Endothelial cell of umbilical vein (primary cell): ENCODE results near the gene RTN3.

Source experiments
- CTCF ChIP-seq, 2 donors: IDR thresholded peaks; 1 replicate in 1 of 2; 2 replicates in 1 of 2; pipeline ENCODE4 v1.5.1; 2011; ENCODE audit warnings: low read length in 2 of 2, mild to moderate bottlenecking in 2 of 2, moderate library complexity in 2 of 2, control low read depth in 1 of 2, inconsistent platforms in 1 of 2, low read depth in 1 of 2; ENCODE audit not compliant: insufficient read depth in 1 of 2; ENCODE audit errors: extremely low read depth in 1 of 2
- EZH2 ChIP-seq: IDR thresholded peaks from 2 replicates; pipeline ENCODE4 v1.6.1; 2012; ENCODE audit warnings: borderline replicate concordance, low read depth, mild to moderate bottlenecking, moderate library complexity, low read length, inconsistent platforms; ENCODE audit not compliant: severe bottlenecking
- FOS ChIP-seq: IDR thresholded peaks from 2 replicates; pipeline ENCODE4 v1.6.1; 2011; ENCODE audit warnings: mild to moderate bottlenecking, low read length, moderate library complexity, borderline replicate concordance; ENCODE audit not compliant: insufficient read depth
- GATA2 ChIP-seq: IDR thresholded peaks from 2 replicates; pipeline ENCODE4 v1.7.0; 2011; ENCODE audit warnings: low read depth, mild to moderate bottlenecking, moderate library complexity, mixed read lengths, low read length; ENCODE audit not compliant: insufficient read length, insufficient read depth
- JUN ChIP-seq: IDR thresholded peaks from 2 replicates; pipeline ENCODE4 v1.6.1; 2011; ENCODE audit warnings: borderline replicate concordance, low read depth; ENCODE audit not compliant: insufficient read length, insufficient read depth
- MAX ChIP-seq: IDR thresholded peaks from 2 replicates; pipeline ENCODE4 v1.6.1; 2011; ENCODE audit not compliant: insufficient read depth, insufficient read length
- MYC ChIP-seq: IDR thresholded peaks from one replicate; pipeline ENCODE4 v1.6.1; 2011; ENCODE audit warnings: mild to moderate bottlenecking, low read depth, low read length
- POLR2A ChIP-seq: IDR thresholded peaks from 2 replicates; pipeline ENCODE4 v1.6.1; 2012; ENCODE audit warnings: low read depth, mild to moderate bottlenecking, control low read depth, low read length
- POLR2AphosphoS5 ChIP-seq: IDR thresholded peaks from 2 replicates; pipeline ENCODE4 v1.6.1; 2012; ENCODE audit warnings: low read depth, mild to moderate bottlenecking, control low read depth, low read length, moderate library complexity; ENCODE audit not compliant: insufficient read depth

GRCh38 chr11:63737718-63738117 is 56.4 kb downstream of the RTN3 start:
- no peak for TF ChIP-seq CTCF (IDR thresholded peaks at IDR 0.05; ENCODE audit: extremely low read depth in 1 of 2, insufficient read depth in 1 of 2, low read depth in 1 of 2, low read length in 2 of 2)
- no peak for TF ChIP-seq POLR2A
- no peak for TF ChIP-seq EZH2
- TF ChIP-seq POLR2AphosphoS5, result no peak
- no peak for TF ChIP-seq FOS
- no peak for TF ChIP-seq GATA2
- no peak for TF ChIP-seq MYC
- TF ChIP-seq MAX, result no peak
- no peak for TF ChIP-seq JUN
